Gastrocnemius medialis (tissue), 4 donors: Measurements from ENCODE around the gene LRSAM1.

Source experiments
- CTCF ChIP-seq, 5 experiments: fragments of 450-650 bp in 3 of 5; fragments of 200-600 bp in 2 of 5; sonication (generic) in 2 of 5; IDR thresholded peaks in 4 of 5; conservative IDR thresholded peaks in 1 of 5; 1 replicate in 4 of 5; 2 replicates in 1 of 5; pipeline ENCODE4 v1.5.1; 2016 to 2019; ENCODE audit warnings: antibody characterized with exemption in 5 of 5, mild to moderate bottlenecking in 3 of 5, moderate library complexity in 3 of 5
- POLR2A ChIP-seq, 2 donors: fragments of 450-650 bp; IDR thresholded peaks; one replicate each; pipeline ENCODE4 v1.6.1; 2017; ENCODE audit warnings: antibody characterized with exemption in 2 of 2, mild to moderate bottlenecking in 2 of 2, moderate library complexity in 2 of 2

GRCh38 chr9:127451608-127451857 lies 223 bp downstream of the LRSAM1 start:
- TF ChIP-seq CTCF (IDR thresholded peaks at IDR 0.05 in 4 of 5, conservative IDR thresholded peaks at IDR 0.05 in 1 of 5) (no peak), POLR2A (IDR thresholded peaks at IDR 0.05) (no peak)
